GM21423 (cell line): ENCODE measurements around the gene PSEN2.
A peak's percentile ranks its signal among the peaks of the same experiment; 100 is the strongest.
"Not testable (repeated sequence)": the region's sequence is repeated elsewhere in the genome, so short reads cannot be mapped to it uniquely, and the experiment has no call there.

ENCODE experiments used
- ATAC-seq: cut with Tn5 transposase; IDR thresholded peaks from one replicate; pipeline ENCODE4 v1.9.1; 2021; ENCODE audit warnings: mild to moderate bottlenecking, moderate library complexity; ENCODE audit not compliant: unreplicated experiment

The PSEN2 gene

DNA sequence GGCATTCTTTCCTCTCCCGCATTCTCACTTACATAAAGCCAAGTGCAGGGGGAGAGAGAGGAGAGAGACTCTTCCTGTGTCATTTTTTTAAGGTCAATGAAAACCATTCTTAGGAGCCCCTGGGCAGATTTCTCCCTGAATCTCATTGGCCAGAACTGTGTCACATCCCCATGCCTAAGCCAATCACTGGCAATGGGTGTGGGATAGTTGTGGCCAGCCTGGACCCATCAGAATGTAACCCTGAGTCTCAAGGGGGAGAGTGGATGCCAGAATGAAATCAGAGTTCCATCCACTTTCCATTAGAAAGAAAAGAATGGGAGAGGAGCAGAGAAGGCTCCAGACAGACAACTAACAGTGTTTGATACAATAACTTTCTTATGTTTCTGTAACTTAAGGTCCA is 38.5 kb downstream of the PSEN2 start:
- no peak for ATAC-seq

- peak; percentile 62 for ATAC-seq
Observed at GRCh38 chr1:226912587-226913176, 42.3 kb downstream of the PSEN2 start.

GRCh38 chr1:226915672-226915995 is 45.2 kb downstream of the PSEN2 start:
- ATAC-seq, result peak; percentile 7

- no peak for ATAC-seq
Observed at GRCh38 chr1:226916497-226916896, 46.1 kb downstream of the PSEN2 start.

- no peak for ATAC-seq
Observed at GRCh38 chr1:226919587-226919986, 49.2 kb downstream of the PSEN2 start.

DNA sequence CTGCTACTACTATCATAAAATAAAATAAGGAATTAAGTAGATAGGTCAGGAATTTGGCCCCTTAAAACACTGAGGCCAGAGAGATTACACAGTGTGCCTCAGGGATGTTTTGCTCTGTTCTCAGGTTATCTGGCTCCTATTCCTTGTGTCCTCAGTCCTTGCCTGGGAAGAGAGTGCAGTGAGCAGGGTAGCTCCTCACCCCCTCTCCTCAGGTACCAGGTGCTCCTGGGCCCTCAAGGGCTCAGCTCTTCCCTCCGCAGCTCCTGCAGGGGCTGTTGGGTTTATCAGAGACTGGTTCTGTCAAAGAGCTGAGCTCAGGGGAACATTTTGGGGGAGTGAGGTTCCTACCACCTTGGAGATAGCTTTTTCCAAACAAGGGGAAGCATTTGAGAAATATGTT is 49.6 kb downstream of the PSEN2 start:
- ATAC-seq, result no peak

DNA sequence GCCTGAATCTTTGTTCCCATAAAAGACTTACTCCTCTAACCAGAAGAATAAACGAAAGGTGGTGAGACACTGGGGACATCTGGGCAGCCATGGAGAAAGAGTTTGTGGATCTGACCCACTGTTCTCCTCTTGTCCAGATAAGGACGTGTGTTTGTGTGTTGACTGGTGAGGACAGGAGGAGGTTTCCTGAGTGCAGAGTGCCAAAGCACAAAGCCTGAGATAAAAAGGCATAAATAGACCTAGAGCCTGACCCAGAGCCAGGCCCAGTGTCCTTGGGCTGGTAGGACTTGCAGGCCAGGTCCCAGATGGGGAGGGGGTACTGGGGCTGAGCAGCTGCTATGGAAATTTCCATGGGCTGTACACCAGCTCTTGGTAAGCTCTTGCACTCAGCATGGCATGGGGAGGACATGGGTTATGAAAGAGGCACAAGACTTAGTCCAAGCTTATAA is 50.1 kb downstream of the PSEN2 start:
- no peak for ATAC-seq

GRCh38 chr1:226921504-226921903 is 51.1 kb downstream of the PSEN2 start:
- no peak for ATAC-seq

GRCh38 chr1:226929260-226930111 is 59.1 kb downstream of the PSEN2 start:
- ATAC-seq, result not testable (repeated sequence)

- ATAC-seq, result no peak
Observed at GRCh38 chr1:226934483-226935237, 64.2 kb downstream of the PSEN2 start.

DNA sequence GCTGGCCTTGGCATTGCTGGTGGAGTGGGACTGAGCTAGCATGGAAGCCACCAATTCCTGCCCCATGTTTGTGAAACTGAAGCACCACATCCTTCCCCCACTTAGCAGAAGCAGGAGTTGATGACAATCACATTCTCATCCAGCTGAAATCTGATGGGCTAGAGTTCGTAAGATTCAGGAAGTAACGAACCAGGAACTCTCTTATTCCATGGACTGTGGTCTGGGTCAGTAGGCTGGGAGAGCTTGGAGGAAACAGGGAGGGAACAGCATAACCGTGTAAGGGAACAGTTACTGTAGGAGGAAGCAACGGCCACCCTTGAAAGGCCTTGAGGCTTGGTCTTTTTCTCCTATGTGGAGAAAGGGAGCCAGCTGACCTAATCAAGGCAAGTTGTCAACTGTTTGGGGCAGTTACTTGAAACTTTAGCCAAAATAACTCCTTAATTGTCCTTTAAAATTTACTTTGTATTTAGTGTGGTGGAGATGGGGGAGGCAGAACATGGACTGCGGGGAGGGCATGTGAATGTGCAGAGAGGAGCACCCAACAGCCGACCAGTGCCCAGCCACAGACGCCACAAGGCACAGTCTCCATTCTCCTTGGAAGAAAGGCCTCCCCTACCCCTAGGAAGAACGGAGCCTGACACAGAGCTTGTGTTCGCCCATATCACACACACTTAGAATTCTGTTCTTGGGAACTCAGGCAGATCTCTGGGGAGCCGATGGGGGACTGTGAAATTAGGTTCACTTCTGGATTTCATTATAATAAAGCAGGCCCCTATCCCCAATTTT is 67.7 kb downstream of the PSEN2 start:
- ATAC-seq, result no peak

GRCh38 chr1:226938903-226939437 is 68.6 kb downstream of the PSEN2 start:
- ATAC-seq, result no peak

DNA sequence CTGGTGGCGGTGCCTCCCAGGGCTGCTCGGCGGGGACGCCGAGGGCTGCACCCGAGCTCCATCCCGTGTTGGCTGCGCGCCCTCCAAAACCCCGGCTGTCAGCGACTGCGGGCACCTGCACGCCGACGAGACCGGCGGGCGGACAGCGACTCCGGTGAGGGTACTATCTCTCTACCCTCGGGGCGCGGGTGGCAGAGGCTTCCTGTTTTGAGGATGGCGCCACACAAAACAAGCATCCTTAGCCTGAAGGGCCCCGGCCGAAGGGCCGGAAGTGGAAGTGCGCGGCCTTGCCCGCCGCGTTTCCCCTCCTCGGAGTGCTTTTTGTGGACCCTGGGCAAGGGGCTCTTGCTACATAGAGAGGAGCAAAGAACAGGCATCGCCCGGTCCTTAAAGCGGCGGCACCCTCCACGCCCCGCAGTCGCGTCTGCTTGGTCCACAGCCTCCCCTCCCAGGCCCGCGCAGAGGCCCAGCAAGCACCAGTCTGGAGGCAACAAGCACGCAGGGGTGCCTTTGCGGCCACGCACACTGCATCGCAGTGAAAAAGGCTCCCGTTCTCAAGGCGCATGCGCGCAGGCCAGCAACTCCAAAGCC is 69.1 kb downstream of the PSEN2 start:
- ATAC-seq, result peak; percentile 36

DNA sequence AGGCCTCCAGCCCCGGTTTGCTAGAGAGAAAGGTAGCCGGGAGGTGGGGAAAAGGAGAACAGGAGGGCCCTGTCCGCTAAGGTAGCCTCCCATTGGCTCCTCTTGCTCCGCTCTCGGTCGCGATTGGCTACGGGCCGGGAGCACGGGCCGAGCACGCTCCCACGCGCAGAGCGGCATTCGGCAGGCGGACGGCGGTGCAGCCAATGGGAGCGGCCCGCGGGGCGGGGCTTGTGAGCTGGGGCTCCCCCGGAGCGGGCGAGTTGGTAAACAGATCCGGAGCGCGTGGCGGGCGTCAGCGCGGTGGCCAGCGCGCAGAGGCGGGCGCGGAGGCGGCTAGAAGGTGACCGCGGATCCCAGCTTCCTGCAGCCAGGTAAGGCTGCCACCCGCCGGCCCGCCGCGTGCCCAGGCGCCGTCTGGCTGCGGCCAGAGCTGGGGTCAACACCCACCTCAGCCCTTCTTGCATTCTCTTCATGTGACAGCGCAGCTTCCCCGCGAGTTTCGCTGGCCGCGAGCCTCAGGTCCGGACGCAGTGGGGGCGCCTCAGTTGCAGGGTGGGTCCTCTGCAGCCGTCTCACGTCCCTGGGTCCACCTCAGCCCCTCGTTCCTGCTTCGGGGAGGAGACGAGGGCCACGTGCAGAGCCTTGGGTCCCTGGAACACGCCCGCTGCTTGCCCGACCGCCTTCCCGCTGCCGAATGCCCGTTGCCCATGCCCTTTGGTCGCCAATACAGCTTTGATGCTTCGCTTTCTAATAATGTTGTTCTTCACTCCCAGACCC is 69.8 kb downstream of the PSEN2 start, which contains the start of gene COQ8A:
Gene COQ8A, plus strand, starts transcription at position 266 of the 777 bp plus-strand sequence. CDS start 21,092 bp downstream, outside the sequence.
- ATAC-seq, result peak; percentile 93

GRCh38 chr1:226940806-226941067 is 70.3 kb downstream of the PSEN2 start:
- ATAC-seq, result no peak

GRCh38 chr1:226942392-226942791 is 72.0 kb downstream of the PSEN2 start:
- ATAC-seq, result no peak

- ATAC-seq, result no peak
Observed at GRCh38 chr1:226943156-226943555, 72.7 kb downstream of the PSEN2 start.

DNA sequence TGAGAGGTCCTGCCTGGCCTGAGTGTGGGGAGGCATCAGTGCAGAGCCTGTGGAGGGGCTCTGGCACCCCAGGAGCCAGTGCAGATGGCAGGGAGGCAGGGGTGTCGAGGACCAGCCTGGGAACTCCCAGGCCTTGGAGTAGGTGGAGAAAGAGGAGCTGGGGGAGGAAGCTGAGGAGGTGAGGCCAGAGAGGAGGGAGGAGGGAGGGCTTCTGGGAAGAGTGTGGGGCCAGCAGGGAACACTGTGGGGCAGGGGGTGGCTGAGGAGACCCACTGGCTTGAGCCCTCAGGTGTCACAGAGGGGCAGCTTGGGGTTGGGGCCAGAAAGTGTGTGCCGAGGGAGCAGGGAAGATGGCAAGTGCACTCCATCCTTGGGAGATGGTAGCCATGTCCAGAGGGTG is 73.5 kb downstream of the PSEN2 start:
- ATAC-seq, result no peak

DNA sequence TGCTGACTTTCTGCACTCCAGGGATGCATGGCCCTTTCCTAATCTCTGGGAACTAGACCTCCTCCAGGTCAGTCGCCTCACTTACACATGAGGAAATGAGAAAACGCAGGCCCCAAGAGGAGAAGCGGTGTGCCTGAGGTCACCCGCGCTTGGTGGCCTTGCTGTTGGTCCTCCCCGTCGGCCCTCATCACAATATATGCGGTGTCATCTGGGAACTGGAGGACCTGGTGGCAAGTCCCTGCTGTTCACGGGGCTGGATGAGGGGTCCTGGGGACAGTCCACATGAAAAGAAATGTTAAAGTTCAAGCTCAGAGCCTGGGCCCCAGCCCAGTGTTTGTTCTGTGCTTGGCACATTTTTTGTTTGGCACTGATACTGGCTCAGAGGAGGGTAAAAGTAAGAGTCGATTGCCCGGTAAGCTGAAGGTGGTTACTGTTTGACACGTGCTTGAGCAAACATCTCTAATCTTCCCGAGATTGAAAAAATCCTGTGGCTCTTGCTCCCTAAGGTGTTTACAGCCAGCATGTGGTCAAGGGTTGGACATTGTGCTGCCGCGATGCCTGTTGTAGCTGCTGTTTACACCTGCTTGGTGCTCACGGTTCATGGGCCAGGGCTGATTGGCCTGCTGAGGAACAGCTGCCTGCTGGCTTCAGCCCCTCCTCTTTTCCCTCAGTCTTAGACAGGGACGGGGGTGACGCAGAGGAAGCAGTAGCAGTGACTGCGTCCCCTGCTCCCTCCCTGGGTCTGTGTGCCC is 74.9 kb downstream of the PSEN2 start:
- ATAC-seq, result no peak
